Lung (tissue), 12 donors: ENCODE data around the gene GPM6B. TPM values are rescaled to one million over a fixed set of nuclear protein-coding genes. Genes with fewer than 3 reads are reported as not detected.

Source experiments
- ATAC-seq: fragments of 200-7000 bp; cut with Tn5 transposase; one replicate; pipeline ENCODE4 v1.9.1; 2020; ENCODE audit warnings: moderate number of reproducible peaks; ENCODE audit not compliant: insufficient read depth, low FRiP score
- DNase-seq, 3 donors: peaks; one replicate each; pipeline ENCODE4 v3.0.0-alpha.2; 2013 to 2017
- H3K27ac ChIP-seq, 2 donors: one replicate each; pipeline ENCODE4 v1.5.1; 2013; ENCODE audit warnings: mild to moderate bottlenecking in 2 of 2, moderate library complexity in 2 of 2, control low read depth in 1 of 2, inconsistent platforms in 1 of 2, low read depth in 1 of 2, low read length in 1 of 2
- H3K27me3 ChIP-seq, 3 donors: one replicate each; pipeline ENCODE4 v1.5.1; 2013; ENCODE audit warnings: low read length in 2 of 3; ENCODE audit not compliant: control insufficient read depth in 3 of 3, insufficient read depth in 3 of 3
- H3K36me3 ChIP-seq, 4 donors: one replicate each; pipeline ENCODE4 v1.5.1; 2013; ENCODE audit warnings: low read length in 4 of 4, mild to moderate bottlenecking in 1 of 4, moderate library complexity in 1 of 4; ENCODE audit not compliant: control insufficient read depth in 4 of 4, insufficient read depth in 4 of 4
- H3K4me1 ChIP-seq, 5 donors: one replicate each; pipeline ENCODE4 v1.5.1; 2013; ENCODE audit warnings: low read length in 5 of 5, mild to moderate bottlenecking in 2 of 5, moderate library complexity in 1 of 5; ENCODE audit not compliant: control insufficient read depth in 5 of 5, insufficient read depth in 5 of 5
- H3K4me3 ChIP-seq: one replicate; pipeline ENCODE4 v1.5.1; 2013; ENCODE audit warnings: mild to moderate bottlenecking, control low read depth, moderate library complexity
- H3K9ac ChIP-seq, 2 donors: one replicate each; pipeline ENCODE4 v1.5.1; 2013; ENCODE audit warnings: low read length in 2 of 2, control low read depth in 1 of 2; ENCODE audit not compliant: insufficient read depth in 1 of 2
- H3K9me3 ChIP-seq, 4 donors: one replicate each; pipeline ENCODE4 v1.5.1; 2013; ENCODE audit warnings: low read length in 3 of 4, mild to moderate bottlenecking in 1 of 4, moderate library complexity in 1 of 4; ENCODE audit not compliant: control insufficient read depth in 4 of 4, insufficient read depth in 3 of 4
- CTCF ChIP-seq: IDR thresholded peaks from 2 replicates; pipeline ENCODE4 v1.5.1; 2012; ENCODE audit warnings: mild to moderate bottlenecking; ENCODE audit errors: control extremely low read depth, extremely low read depth
- WGBS, 2 donors: extraction: QIAGEN DNeasy Blood & Tissue Kit; methylation state at CpG; one replicate each; pipeline ENCODE4 v1.1.7; 2013; 5-methylcytosine and 5-hydroxymethylcytosine counted together
- polyA plus RNA-seq, 2 donors: library from polyadenylated mRNA; stranded (reverse); fragments of 200-250 nt; gene quantifications; one replicate each; pipeline ENCODE4 v1.2.1, GENCODE V29; 2013
- total RNA-seq, 2 donors: library from RNA; depleted of rRNA in 1 of 2; stranded (reverse); fragments of >200 nt in 1 of 2; gene quantifications; one replicate each; pipeline ENCODE4 v1.2.1, GENCODE V29; 2014 to 2021
- donor health status: control.
- donor health status: control.
- donor health status: Bipolar disorder and iron deficiency.
- donor health status: healthy.
- donor health status: DM: yes; HTN: yes; CAD: no.

Gene GPM6B
- total and polyA plus RNA-seq, 4 donors, result 3.9 to 18.0 (median 9.5) TPM

GRCh38 chrX:13859724-13860123 is 42.8 kb upstream of the GPM6B start:
- ATAC-seq (no peak), DNase-seq (no peak)
- H3K4me3 ChIP-seq, result no peak overlapping the region
- TF ChIP-seq CTCF, result no peak
- no peaks in the 10 kb centered on the region for H3K36me3 ChIP-seq
- no peaks in the 10 kb centered on the region for H3K9me3 ChIP-seq
- no peaks in the 10 kb centered on the region for H3K4me1 ChIP-seq
- WGBS, 2 donors, result 62 to 94% methylated on average over 1 of the region's 1 CpG
- no peak overlapping the region for H3K9ac ChIP-seq
- H3K27me3 ChIP-seq, result peaks cover 0 to 50% (median 14%) of the 10 kb centered on the region in 3 donors
- no peak overlapping the region for H3K27ac ChIP-seq

GRCh38 chrX:13857804-13858203 is 40.9 kb upstream of the GPM6B start:
- WGBS, 2 donors, result 84 to 88% methylated on average over 2 of the region's 2 CpGs
- Histone ChIP-seq H3K4me3 (no peak overlapping the region), H3K9ac (no peak overlapping the region), H3K4me1 (no peaks in the 10 kb centered on the region), H3K36me3 (no peaks in the 10 kb centered on the region), H3K9me3 (no peaks in the 10 kb centered on the region), H3K27me3 (peaks cover 0 to 52% (median 20%) of the 10 kb centered on the region in 3 donors), H3K27ac (no peak overlapping the region)
- no peak for DNase-seq
- TF ChIP-seq CTCF, result no peak
- no peak for ATAC-seq

- WGBS, 2 donors, result 71 to 91% methylated on average over 1 of the region's 1 CpG
Measured at GRCh38 chrX:13855689-13856450, 39.0 kb upstream of the GPM6B start.

More at GRCh38 chrX:13855689-13856450, 39.0 kb upstream of the GPM6B start:
- peaks cover 0 to 55% (median 17%) of the 10 kb centered on the region in 3 donors for H3K27me3 ChIP-seq
- DNase-seq (no peak), ATAC-seq (no peak)
- no peak overlapping the region for H3K4me3 ChIP-seq
- H3K9me3 ChIP-seq, result no peaks in the 10 kb centered on the region
- H3K9ac ChIP-seq, result no peak overlapping the region
- no peak overlapping the region for H3K27ac ChIP-seq
- H3K4me1 ChIP-seq, result no peaks in the 10 kb centered on the region
- no peaks in the 10 kb centered on the region for H3K36me3 ChIP-seq
- no peak for TF ChIP-seq CTCF
